Small intestine (tissue), 7 donors: ENCODE data around the gene NFATC3. TPM values are rescaled to one million over a fixed set of nuclear protein-coding genes. Genes with fewer than 3 reads are reported as not detected.

Experiments
- DNase-seq, 2 donors: peaks; one replicate each; pipeline versions ENCODE4 v3.0.0 to v3.0.0-alpha.2; 2013
- FAIRE-seq: peaks from 2 replicates; lab custom pipeline; 2012; peaks lifted over from hg19 to GRCh38; lab: Jason Lieb, UNC
- H3K27ac ChIP-seq, 3 donors: one replicate each; pipeline ENCODE4 v1.5.1; 2013; ENCODE audit warnings: low read length in 2 of 3, mild to moderate bottlenecking in 2 of 3, control low read depth in 1 of 3, inconsistent platforms in 1 of 3, low read depth in 1 of 3, moderate library complexity in 1 of 3
- H3K27me3 ChIP-seq, 3 donors: one replicate each; pipeline ENCODE4 v1.6.1; 2013; ENCODE audit warnings: low read length in 3 of 3, inconsistent platforms in 1 of 3; ENCODE audit not compliant: control insufficient read depth in 3 of 3, insufficient read depth in 3 of 3
- H3K36me3 ChIP-seq, 3 donors: one replicate each; pipeline ENCODE4 v1.6.1; 2013; ENCODE audit warnings: low read length in 3 of 3, inconsistent platforms in 1 of 3, low read depth in 1 of 3, mild to moderate bottlenecking in 1 of 3, moderate library complexity in 1 of 3; ENCODE audit not compliant: control insufficient read depth in 3 of 3, insufficient read depth in 2 of 3
- H3K4me1 ChIP-seq, 3 donors: one replicate each; pipeline ENCODE4 v1.6.1; 2013; ENCODE audit warnings: low read length in 2 of 3, inconsistent platforms in 1 of 3, low read depth in 1 of 3, mild to moderate bottlenecking in 1 of 3, moderate library complexity in 1 of 3; ENCODE audit not compliant: control insufficient read depth in 3 of 3, insufficient read depth in 2 of 3
- H3K4me3 ChIP-seq, 3 donors: one replicate each; pipeline ENCODE4 v1.5.1; 2013; ENCODE audit warnings: low read length in 3 of 3, control low read depth in 1 of 3, inconsistent platforms in 1 of 3, low read depth in 1 of 3, mild to moderate bottlenecking in 1 of 3, moderate library complexity in 1 of 3
- H3K9me3 ChIP-seq, 2 donors: one replicate each; pipeline ENCODE4 v1.6.1; 2013; ENCODE audit warnings: low read depth in 1 of 2, low read length in 1 of 2; ENCODE audit not compliant: control insufficient read depth in 2 of 2, insufficient read depth in 1 of 2
- WGBS, 3 donors: extraction: QIAGEN DNeasy Blood & Tissue Kit; methylation state at CpG; one replicate each; pipeline ENCODE4 v1.1.7; 2013; 5-methylcytosine and 5-hydroxymethylcytosine counted together
- polyA plus RNA-seq, 4 donors: library from polyadenylated mRNA; stranded (reverse) in 3 of 4; unstranded in 1 of 4; fragments of 200-250 nt in 3 of 4; fragments of 120-200 nt in 1 of 4; gene quantifications; one replicate each; pipeline versions ENCODE4 v1.2.1 to v1.2.3, GENCODE V29; 2013
- donor health status: healthy with polysubstance abuse.
- donor health status: control.
- donor health status: control.
- donor health status: Bipolar disorder and iron deficiency.
- donor health status: healthy.

NFATC3 gene
- polyA plus RNA-seq, 4 donors: 10.8 to 26.8 (median 13.7) TPM

DNA sequence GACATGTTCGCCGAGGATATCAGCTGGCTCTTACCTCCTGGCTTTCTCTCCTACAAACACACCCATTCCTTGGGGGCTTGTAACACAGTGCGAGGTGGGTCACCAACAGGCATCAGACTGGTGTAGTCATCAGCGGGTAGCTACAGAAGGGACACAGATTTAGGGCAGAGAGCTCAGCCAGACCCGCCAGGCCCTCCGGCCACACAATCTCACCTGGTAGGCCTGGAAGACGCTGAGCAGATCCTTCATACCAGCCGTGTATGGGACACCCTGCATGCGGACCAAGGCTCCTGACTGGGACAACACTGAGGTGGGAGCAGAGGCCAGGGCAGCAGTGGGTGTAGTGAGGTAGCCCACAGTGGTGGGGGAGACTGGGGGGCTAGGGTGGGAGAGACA lies 145.0 kb downstream of the NFATC3 start:
- Histone ChIP-seq H3K4me3 (no peak overlapping the region), H3K27me3 (peaks cover 0 to 3% (median 0%) of the 10 kb centered on the region in 3 donors), H3K9me3 (no peaks in the 10 kb centered on the region), H3K36me3 (peaks cover 6 to 74% (median 6%) of the 10 kb centered on the region in 3 donors), H3K27ac (no peak overlapping the region), H3K4me1 (peaks cover 0 to 22% (median 0%) of the 10 kb centered on the region in 3 donors)
- 91 to 94% (median 94%) methylated on average over 9 of the region's 9 CpGs for WGBS, 3 donors
- DNase-seq: no peak
- no peak for FAIRE-seq

DNA sequence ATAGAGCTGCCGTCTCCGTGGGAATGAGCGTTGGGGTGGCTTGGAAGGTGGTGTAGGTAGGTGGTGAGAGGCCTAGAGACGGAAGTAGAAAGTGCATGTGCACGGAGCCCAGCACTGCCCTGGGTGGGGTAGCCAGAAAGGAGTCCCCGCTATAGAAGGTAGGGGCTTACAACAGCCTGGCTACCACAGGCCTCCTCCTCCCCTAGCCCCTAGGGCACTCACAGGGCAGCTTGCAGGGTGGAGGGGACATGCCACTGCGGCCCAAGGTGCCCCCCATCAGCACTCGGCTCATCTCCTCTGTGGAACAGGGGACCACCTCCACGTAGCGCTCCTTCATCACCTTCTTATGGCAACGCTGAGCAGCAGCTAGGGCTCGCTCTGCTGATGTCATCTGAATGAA lies 145.8 kb downstream of the NFATC3 start:
- Histone ChIP-seq H3K36me3 (peaks cover 6 to 76% (median 6%) of the 10 kb centered on the region in 3 donors), H3K27me3 (peaks cover 0 to 5% (median 0%) of the 10 kb centered on the region in 3 donors), H3K27ac (no peak overlapping the region), H3K4me1 (peaks cover 0 to 22% (median 0%) of the 10 kb centered on the region in 3 donors), H3K9me3 (no peaks in the 10 kb centered on the region), H3K4me3 (no peak overlapping the region)
- no peak for DNase-seq
- WGBS, 3 donors: 88 to 93% (median 92%) methylated on average over 11 to 12 of the region's 12 CpGs
- no peak for FAIRE-seq

- no peak for FAIRE-seq
- DNase-seq: no peak
- H3K4me1 ChIP-seq: peaks cover 0 to 26% (median 0%) of the 10 kb centered on the region in 3 donors
- peaks cover 0 to 9% (median 0%) of the 10 kb centered on the region in 3 donors for H3K27me3 ChIP-seq
- no peak overlapping the region for H3K27ac ChIP-seq
- no peak overlapping the region for H3K4me3 ChIP-seq
- peaks cover 3 to 70% (median 6%) of the 10 kb centered on the region in 3 donors for H3K36me3 ChIP-seq
- 89 to 90% (median 90%) methylated on average over 24 to 26 of the region's 26 CpGs for WGBS, 3 donors
- H3K9me3 ChIP-seq: no peaks in the 10 kb centered on the region
Observed at GRCh38 chr16:68231384-68232136, 146.4 kb downstream of the NFATC3 start.

DNA sequence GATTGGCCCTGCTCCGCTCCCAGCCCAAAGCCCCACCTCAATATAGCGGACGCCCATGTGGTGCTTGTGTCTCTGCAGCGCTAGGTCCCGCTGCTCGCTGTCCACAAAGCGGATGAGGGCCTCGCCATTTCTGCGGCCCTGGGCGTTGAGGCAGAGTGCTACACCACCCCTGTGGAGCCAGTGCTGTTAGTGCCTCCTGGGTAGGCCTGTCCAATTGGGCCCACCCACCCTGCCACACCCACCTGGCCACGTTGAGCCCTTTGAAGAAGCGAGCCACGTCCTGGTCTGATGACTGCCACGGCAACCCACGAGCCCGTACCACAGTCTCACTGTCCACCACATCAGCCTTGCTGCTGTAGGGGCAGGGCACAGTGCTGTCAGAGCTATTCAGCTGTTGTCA lies 147.2 kb downstream of the NFATC3 start:
- no peak for DNase-seq
- Histone ChIP-seq H3K9me3 (no peaks in the 10 kb centered on the region), H3K27me3 (peaks cover 0 to 16% (median 0%) of the 10 kb centered on the region in 3 donors), H3K36me3 (peaks cover 3 to 67% (median 6%) of the 10 kb centered on the region in 3 donors), H3K27ac (no peak overlapping the region), H3K4me3 (no peak overlapping the region), H3K4me1 (peaks cover 0 to 31% (median 0%) of the 10 kb centered on the region in 3 donors)
- 78 to 79% (median 79%) methylated on average over 15 to 16 of the region's 16 CpGs for WGBS, 3 donors
- no peak for FAIRE-seq

DNA sequence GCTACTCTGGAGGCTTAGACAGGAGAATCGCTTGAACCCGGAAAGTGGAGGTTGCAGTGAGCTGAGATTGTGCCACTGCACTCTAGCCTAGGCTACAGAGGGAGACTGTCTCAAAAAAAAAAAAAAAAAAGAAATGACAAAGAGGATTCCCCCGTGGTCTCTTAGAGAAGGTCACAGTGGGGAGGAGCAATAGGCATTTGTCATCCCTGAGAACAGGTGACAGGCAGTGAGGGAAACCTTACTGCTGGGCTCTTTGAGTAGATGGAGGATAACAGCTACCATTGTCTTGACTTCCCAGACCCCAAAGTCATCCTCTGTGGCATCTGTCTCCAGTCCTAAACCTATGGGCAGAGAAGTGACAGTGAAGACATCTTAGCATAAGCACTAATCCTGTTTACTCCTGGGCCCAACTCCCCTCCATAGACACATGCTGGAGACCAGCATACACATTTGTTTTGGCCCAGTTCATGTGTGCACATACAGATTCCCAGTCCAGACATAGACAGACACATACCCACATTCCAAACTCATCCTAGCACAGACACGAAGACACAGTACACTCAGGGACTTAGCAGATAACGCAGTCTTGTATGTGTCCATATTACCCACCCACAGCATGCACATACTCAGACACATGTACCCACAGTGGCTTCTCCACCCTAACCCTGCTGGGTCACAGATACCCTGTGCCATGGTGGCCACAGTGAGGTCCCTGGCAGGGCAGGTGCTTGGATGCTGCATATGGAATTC lies 148.1 kb downstream of the NFATC3 start:
- FAIRE-seq (no peak), DNase-seq (no peak)
- Histone ChIP-seq H3K36me3 (peaks cover 3 to 58% (median 6%) of the 10 kb centered on the region in 3 donors), H3K9me3 (no peaks in the 10 kb centered on the region), H3K4me1 (peaks cover 0 to 33% (median 0%) of the 10 kb centered on the region in 3 donors), H3K27ac (peak overlapping the region; percentile 59 to 99 (median 84)), H3K4me3 (no peak overlapping the region), H3K27me3 (peaks cover 0 to 16% (median 0%) of the 10 kb centered on the region in 3 donors)
- WGBS, 3 donors: 71 to 74% (median 71%) methylated on average over 5 of the region's 5 CpGs

DNA sequence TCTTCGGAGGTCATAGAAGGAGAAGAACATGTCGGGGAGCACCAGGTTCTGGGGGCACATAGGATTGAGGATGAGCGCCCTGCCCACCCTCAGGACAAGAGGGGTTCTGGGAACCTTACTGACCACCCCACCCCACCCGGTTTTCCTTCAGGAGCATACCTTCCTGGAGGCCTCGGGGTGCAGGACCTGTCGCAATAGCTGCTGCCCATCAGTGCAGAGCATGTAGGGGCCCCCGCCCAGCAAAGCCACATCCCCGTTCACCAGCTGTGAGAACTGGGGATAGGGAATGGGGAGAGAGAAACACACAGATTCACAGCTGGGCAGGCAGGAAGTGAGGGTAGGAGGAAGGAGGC lies 148.6 kb downstream of the NFATC3 start:
- 20 to 55% (median 35%) methylated on average over 8 of the region's 8 CpGs for WGBS, 3 donors
- no peaks in the 10 kb centered on the region for H3K9me3 ChIP-seq
- FAIRE-seq (no peak), DNase-seq (no peak)
- H3K36me3 ChIP-seq: peaks cover 3 to 53% (median 6%) of the 10 kb centered on the region in 3 donors
- H3K4me1 ChIP-seq: peaks cover 0 to 34% (median 0%) of the 10 kb centered on the region in 3 donors
- H3K27me3 ChIP-seq: peaks cover 0 to 16% (median 0%) of the 10 kb centered on the region in 3 donors
- H3K27ac ChIP-seq: peak overlapping the region; percentile 59 to 99 (median 84)
- peak overlapping the region in 1 of 3 donors; percentile 66 for H3K4me3 ChIP-seq

DNA sequence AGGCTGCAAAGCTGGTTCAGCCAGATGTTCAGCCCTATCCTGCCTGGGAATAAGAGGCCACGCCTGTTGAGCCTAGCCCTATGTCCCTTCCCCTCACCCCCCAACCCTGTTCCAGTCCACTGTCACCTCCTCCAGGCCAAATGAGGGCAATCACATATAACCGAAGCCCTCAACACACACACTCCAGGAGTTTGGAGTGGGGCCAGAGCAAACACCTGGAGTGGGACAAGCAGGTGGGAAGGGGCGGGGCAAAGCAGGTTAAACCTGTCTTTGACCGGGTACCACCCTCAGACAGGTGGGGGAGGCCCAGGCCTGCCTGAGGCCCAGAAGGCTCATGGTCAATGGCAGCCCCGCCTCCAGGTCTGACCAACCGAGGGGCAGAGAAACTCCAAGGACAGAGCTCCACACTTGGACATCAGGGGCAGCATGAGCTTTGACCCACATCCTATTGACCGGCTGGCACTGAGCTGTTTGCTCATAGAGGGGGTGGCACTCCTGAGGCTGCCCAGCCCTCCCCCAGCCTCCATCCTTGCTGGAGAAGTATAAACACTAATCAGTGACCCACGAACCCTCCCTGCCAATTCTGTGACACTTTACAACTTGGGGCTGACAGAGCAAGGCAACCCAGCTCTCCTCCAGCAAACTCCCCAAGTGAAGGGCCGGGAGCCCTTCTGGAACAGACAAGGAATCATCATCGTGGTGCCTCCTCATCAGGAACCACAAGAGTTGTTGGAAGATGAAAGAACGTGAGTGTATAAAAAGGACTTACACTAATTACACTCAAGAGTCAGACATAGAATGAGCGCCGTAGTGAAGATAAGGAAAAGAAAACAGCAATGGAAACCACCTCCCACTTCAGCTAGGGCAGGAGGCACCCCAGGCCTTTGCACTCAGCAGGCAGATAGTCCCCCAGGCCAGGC lies 149.3 kb downstream of the NFATC3 start:
- Histone ChIP-seq H3K9me3 (no peaks in the 10 kb centered on the region), H3K27ac (peak overlapping the region; percentile 84 to 99 (median 96)), H3K27me3 (peaks cover 0 to 16% (median 0%) of the 10 kb centered on the region in 3 donors), H3K4me1 (peaks cover 0 to 34% (median 0%) of the 10 kb centered on the region in 3 donors), H3K4me3 (peak overlapping the region in 2 of 3 donors; percentile 66 to 79), H3K36me3 (peaks cover 3 to 48% (median 6%) of the 10 kb centered on the region in 3 donors)
- 11 to 40% (median 31%) methylated on average over 13 of the region's 13 CpGs for WGBS, 3 donors
- FAIRE-seq: no peak
- DNase-seq: peak; percentile 92
